Measurements from ENCODE around the gene KLC3. TPM values are rescaled to one million over a fixed set of nuclear protein-coding genes. Genes with fewer than 3 reads are reported as not detected.

The KLC3 gene
- total RNA-seq, 1 experiment from 2014 or later, result 4.8 TPM

GRCh38 chr19:45331411-45331810, 9.1 kb upstream of the KLC3 start:
- no peaks in the 10 kb centered on the region for H3K79me1 ChIP-seq (ENCODE audit: insufficient read depth, low read depth, low read length, poor library complexity, severe bottlenecking)
- H2AFZ ChIP-seq (ENCODE audit: low read length), result no peak overlapping the region
- H2BK5ac ChIP-seq (ENCODE audit: insufficient read length, low read length), result no peak overlapping the region
- Mint-ChIP-seq H3K27me3 (ENCODE audit: low read depth) (peaks cover 17% of the 10 kb centered on the region), H3K4me1 (peaks cover under 1 to 6% of the 10 kb centered on the region in 2 experiments), H3K9me3 (no peaks in the 10 kb centered on the region; a peak in 1 of 5 replicates), H3K27ac (peak overlapping the region in 1 of 3 experiments; percentile 72; a peak in 1 of 7 replicates), H3K4me3 (no peak overlapping the region), H3K36me3 (ENCODE audit: insufficient read depth in 1 of 3, low read depth in 3 of 3) (no peaks in the 10 kb centered on the region)
- H3K56ac ChIP-seq (ENCODE audit: insufficient read length, low read depth, low read length), result no peak overlapping the region
- H3K9me3 ChIP-seq (ENCODE audit: control insufficient read depth, low read depth, low read length), result no peaks in the 10 kb centered on the region
- no peak overlapping the region for H2BK15ac ChIP-seq (ENCODE audit: low read depth, low read length)
- H3K79me2 ChIP-seq (ENCODE audit: insufficient read depth, low read length), result no peaks in the 10 kb centered on the region
- no peak overlapping the region for H3K4ac ChIP-seq (ENCODE audit: low read depth, low read length)
- no peak overlapping the region for H2BK20ac ChIP-seq (ENCODE audit: low read depth, low read length, poor library complexity, severe bottlenecking)
- no peak overlapping the region for H3K4me2 ChIP-seq (ENCODE audit: insufficient read depth, insufficient read length, low read length)
- H3K27me3 ChIP-seq (ENCODE audit: insufficient read depth, low read length), result no peaks in the 10 kb centered on the region
- no peak overlapping the region for H4K8ac ChIP-seq (replicated peaks; ENCODE audit: insufficient read length, low read depth, low read length)
- H3K18ac ChIP-seq (ENCODE audit: insufficient read length, low read depth, low read length), result no peak overlapping the region
- no peaks in the 10 kb centered on the region for H4K20me1 ChIP-seq (ENCODE audit: control insufficient read depth, insufficient read depth, insufficient read length)
- WGBS (ENCODE audit: extremely low coverage, insufficient read length, low lambda C conversion rate), result no CpG with 5 or more reads among the region's 7 CpGs
- TF ChIP-seq, protein P1, sequence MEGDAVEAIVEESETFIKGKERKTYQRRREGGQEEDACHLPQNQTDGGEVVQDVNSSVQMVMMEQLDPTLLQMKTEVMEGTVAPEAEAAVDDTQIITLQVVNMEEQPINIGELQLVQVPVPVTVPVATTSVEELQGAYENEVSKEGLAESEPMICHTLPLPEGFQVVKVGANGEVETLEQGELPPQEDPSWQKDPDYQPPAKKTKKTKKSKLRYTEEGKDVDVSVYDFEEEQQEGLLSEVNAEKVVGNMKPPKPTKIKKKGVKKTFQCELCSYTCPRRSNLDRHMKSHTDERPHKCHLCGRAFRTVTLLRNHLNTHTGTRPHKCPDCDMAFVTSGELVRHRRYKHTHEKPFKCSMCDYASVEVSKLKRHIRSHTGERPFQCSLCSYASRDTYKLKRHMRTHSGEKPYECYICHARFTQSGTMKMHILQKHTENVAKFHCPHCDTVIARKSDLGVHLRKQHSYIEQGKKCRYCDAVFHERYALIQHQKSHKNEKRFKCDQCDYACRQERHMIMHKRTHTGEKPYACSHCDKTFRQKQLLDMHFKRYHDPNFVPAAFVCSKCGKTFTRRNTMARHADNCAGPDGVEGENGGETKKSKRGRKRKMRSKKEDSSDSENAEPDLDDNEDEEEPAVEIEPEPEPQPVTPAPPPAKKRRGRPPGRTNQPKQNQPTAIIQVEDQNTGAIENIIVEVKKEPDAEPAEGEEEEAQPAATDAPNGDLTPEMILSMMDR (conservative IDR thresholded peaks at IDR 0.05), result no peak
- H2BK120ac ChIP-seq (ENCODE audit: low read depth, low read length, poor library complexity, severe bottlenecking), result no peak overlapping the region
- H3K9ac ChIP-seq (ENCODE audit: extremely low read depth, insufficient read length, low read length), result no peak overlapping the region
- H2AK5ac ChIP-seq (ENCODE audit: insufficient read length, low read length), result no peak overlapping the region
- no peak overlapping the region for H3T11ph ChIP-seq (ENCODE audit: low read length)
- no peak overlapping the region for H2BK12ac ChIP-seq (ENCODE audit: insufficient read length, low read depth, low read length)
- no peak overlapping the region for H3K27ac ChIP-seq (ENCODE audit: insufficient read length, low read depth, low read length)
- H4K91ac ChIP-seq (ENCODE audit: insufficient read length, low read depth, low read length), result no peak overlapping the region
- no peaks in the 10 kb centered on the region for H3K23me2 ChIP-seq (ENCODE audit: insufficient read length, low read depth, low read length, poor library complexity, severe bottlenecking)
- H3K4me1 ChIP-seq (ENCODE audit: insufficient read depth, low read length), result no peaks in the 10 kb centered on the region
- no peak overlapping the region for H3K23ac ChIP-seq (ENCODE audit: insufficient read length, low read depth, low read length)
- H3K14ac ChIP-seq (ENCODE audit: insufficient read depth, low read length), result no peak overlapping the region
- H4K5ac ChIP-seq (ENCODE audit: insufficient read length, low read depth, low read length), result no peak overlapping the region
- peak; percentile 55 for DNase-seq

Data from H9 (cell line).